GM12891 (cell line): ENCODE results near the gene WNK1. TPM values are rescaled to one million over a fixed set of nuclear protein-coding genes. Genes with fewer than 3 reads are reported as not detected.
"Not testable (repeated sequence)": the region's sequence is repeated elsewhere in the genome, so short reads cannot be mapped to it uniquely, and the experiment has no call there.

ENCODE experiments used
- DNase-seq: peaks from one replicate; pipeline ENCODE4 v3.0.0; 2011; ENCODE audit warnings: low spot score; ENCODE audit not compliant: insufficient read length
- FAIRE-seq: peaks from 2 replicates; lab custom pipeline; 2011; peaks lifted over from hg19 to GRCh38; lab: Jason Lieb, UNC
- PAX5 ChIP-seq: IDR thresholded peaks from 2 replicates; pipeline ENCODE4 v1.6.1; 2011; ENCODE audit warnings: low read length, moderate library complexity, mild to moderate bottlenecking; ENCODE audit not compliant: insufficient read depth, severe bottlenecking
- POLR2A ChIP-seq: IDR thresholded peaks from 2 replicates; pipeline ENCODE4 v1.6.1; 2011; ENCODE audit warnings: low read depth, low read length, control low read depth
- POLR2AphosphoS5 ChIP-seq: IDR thresholded peaks from 2 replicates; pipeline ENCODE4 v1.6.1; 2011; ENCODE audit warnings: low read depth, low read length, control low read depth
- POU2F2 ChIP-seq: IDR thresholded peaks from 2 replicates; pipeline ENCODE4 v1.6.1; 2011; ENCODE audit warnings: low read depth, mild to moderate bottlenecking, control low read depth, low read length, moderate library complexity
- SPI1 ChIP-seq: IDR thresholded peaks from 2 replicates; pipeline ENCODE4 v1.6.1; 2011; ENCODE audit warnings: low read depth, low read length, control low read depth
- TAF1 ChIP-seq: IDR thresholded peaks from 2 replicates; pipeline ENCODE4 v1.6.1; 2011; ENCODE audit warnings: low read depth, low read length, control low read depth
- polyA plus RNA-seq: library from polyadenylated mRNA; unstranded; fragments of >200 nt; gene quantifications from one replicate; pipeline ENCODE4 v1.2.1, GENCODE V29; 2012; ENCODE audit warnings: low read depth, missing spikeins, inconsistent platforms; ENCODE audit not compliant: missing spikeins

The WNK1 gene
- polyA plus RNA-seq, result 73.0 TPM

DNA sequence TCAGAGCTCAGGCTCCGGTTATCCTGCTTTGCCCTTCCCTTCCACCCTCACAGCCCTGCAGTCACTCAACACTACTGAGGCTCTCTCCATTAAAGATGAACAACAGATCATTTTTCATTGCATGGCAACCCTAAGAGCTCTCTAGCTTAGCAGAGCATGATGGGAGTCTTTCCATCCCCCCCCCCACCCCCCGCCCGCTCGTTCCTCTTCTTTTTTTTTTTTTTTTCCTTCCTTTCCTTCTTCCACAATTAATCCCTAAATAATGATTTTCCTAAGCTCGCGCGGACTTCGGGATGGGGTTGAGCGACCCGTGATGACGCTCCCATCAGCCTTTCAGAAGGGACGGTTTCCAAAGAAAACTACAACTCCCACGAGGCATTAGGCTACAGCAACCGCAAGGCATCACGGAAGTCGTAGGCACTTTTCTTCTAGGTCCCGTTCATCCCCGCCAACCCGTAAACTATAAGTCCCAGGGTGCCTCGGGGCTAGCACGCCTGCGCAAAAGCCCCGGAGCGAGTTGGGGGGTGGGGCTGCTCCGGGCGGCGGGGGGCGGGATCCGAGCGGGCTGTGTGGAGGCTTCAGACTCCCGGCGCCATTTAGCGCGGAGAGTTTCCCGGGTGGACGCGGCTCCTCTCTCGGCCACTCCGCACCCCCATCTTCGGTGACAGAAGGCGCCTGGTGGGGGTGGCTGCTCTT, at the start of gene WNK1:
Gene WNK1, plus strand, starts transcription at position 581 of the 696 bp plus-strand sequence. CDS start 987 bp downstream, outside the sequence.
- TF ChIP-seq SPI1, result no peak
- no peak for TF ChIP-seq POU2F2
- peak; percentile 4 for TF ChIP-seq PAX5
- TF ChIP-seq POLR2AphosphoS5, result peak; percentile 89
- peak; percentile 89 for TF ChIP-seq TAF1
- peak; percentile 84 for TF ChIP-seq POLR2A
- peak; percentile 78 for DNase-seq
- FAIRE-seq, result peak; percentile 97

DNA sequence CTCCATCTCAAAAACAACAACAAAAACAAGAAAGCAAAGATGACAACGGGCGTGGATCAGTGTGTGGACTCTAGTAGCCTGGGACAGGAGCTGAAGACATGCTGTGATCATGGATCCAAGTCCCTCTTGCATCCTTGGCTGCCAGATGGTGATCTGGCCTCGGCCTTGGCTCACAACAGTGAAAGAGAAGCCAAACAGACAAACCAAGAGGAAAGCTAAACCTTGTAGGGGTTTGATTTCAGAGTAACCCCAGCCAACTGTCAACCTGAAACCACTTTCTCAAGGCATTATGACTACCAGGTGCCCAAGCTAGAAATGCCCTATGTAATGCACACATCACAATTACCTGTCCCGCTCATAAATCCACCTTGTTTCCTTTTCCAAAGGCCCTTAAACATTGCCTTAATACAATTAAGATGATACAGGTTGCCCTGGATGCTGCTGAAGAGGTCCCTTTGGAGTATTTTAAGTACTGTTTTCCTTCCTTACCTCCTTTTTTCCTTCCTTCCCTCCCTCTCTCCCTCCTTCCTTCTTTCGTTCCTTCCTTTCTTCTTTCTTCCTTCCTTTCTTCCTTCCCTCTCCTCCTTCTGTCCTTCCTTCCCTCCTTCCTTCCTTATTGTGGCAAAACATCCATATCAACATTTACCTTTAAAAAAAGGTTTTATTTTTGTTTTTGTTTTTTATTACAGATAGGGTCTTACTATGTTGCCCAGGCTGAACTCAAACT, 47.7 kb upstream of the WNK1 start:
- TF ChIP-seq POLR2A (no peak), POU2F2 (no peak), SPI1 (no peak), PAX5 (no peak), TAF1 (no peak), POLR2AphosphoS5 (no peak)
- FAIRE-seq (peak; percentile 90), DNase-seq (no peak)

DNA sequence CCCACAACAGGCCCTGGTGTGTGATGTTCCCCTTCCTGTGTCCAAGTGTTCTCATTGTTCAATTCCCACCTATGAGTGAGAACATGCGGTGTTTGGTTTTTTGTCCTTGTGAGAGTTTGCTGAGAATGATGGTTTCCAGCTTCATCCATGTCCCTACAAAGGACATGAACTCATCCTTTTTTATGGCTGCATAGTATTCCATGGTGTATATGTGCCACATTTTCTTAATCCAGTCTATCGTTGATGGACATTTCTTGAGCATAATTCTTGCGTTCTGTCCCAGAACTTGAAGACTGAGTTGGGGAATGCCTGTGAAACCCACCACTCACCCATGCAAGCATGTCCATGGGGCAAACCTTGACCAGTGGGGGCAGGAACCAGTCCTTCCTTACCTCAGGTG, 44.3 kb upstream of the WNK1 start:
- not testable (repeated sequence) for FAIRE-seq, DNase-seq

DNA sequence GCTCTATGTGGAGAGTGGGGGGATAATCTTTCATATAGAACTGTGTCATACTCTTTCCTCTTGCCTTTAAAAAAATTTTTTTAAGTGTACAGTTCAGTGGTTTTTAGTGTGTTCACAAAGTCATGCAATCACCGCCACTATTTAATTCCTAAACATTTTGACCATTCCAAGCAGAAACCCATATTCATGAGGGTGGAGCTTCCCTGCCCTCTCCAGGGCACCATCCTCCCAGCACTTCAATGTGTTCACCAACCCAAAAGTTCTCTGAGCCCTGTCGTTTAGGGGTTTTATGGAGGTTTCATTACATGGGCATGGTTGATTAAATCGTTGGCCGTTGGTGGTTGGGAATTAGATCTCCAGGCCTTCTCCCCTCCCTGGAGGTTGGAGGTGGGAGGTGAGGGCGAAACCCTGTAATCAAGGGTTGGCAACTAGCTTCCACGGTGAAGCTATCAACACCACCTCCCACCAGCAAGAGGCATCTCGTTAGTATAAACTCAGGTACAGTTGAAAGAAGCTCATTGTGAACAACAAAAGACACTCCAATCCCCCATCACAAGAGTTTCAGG, 42.8 kb upstream of the WNK1 start:
- DNase-seq, result no peak
- FAIRE-seq, result no peak
- no peak for TF ChIP-seq POLR2AphosphoS5
- TF ChIP-seq PAX5, result no peak
- no peak for TF ChIP-seq POLR2A
- no peak for TF ChIP-seq TAF1
- no peak for TF ChIP-seq POU2F2
- no peak for TF ChIP-seq SPI1

DNA sequence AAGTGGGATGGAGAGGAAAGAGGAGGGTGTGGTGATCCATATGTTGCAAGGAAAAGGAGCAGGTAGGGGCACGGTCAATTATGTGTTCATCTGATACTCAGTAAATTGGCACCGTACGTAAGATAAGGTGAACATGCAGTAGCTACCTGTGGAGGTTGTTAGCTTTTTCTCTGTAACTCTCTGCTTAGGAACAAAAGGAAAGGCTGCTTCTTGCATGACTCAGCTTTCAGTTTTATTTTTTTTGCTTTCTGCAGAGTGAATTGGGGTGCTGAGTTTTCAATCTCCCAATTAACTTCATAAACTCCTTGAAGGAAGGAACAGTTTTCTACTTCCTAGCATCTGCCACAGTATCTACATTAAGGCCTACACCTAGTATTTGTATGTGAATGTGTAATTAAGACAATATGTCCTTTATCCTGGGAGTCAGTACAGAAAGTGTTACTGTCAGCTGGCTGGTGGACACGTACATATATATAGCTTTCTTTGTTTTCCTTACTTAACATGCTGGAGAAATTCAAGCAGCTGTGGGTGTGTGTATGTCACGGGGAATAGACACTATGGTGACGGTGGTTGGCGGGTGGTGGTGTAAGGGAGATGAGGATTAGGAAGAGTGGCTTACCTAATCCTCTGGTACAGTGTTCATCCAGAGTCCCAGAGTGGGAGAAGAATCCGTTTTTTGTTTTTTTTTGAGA, 40.1 kb upstream of the WNK1 start:
- no peak for TF ChIP-seq POLR2AphosphoS5
- no peak for TF ChIP-seq POU2F2
- TF ChIP-seq TAF1, result no peak
- TF ChIP-seq PAX5, result no peak
- TF ChIP-seq SPI1, result no peak
- FAIRE-seq, result peak; percentile 85
- no peak for DNase-seq

DNA sequence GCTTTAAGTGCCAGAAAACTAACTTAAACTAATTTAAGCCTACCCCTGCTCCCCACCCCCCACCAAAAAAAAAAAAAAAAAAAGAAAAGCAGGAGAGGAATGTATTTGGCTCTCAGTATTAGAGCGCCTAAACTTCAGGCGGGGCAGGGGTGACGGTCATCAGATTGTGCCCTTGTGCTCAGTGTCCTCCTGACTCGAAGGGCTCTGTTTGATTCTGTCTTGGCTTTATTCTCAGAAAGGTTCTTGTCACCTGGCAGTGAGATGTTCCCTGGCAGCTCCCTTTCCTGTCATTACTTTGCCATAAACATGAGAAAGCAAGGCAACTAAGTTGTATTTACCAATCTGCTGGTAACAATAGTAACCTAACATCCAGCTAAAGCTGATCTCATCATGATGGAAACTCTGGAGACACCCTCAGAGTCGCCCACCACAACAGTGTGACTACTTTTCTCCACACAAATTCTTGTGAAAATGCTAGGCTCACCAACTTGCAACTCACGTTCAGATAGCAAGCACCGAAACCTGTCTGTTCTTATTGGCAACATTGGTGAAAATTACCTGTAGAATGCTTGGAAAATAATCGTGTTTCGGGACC, 39.0 kb upstream of the WNK1 start:
- FAIRE-seq (peak; percentile 75), DNase-seq (no peak)
- TF ChIP-seq SPI1 (no peak), POU2F2 (no peak), POLR2AphosphoS5 (no peak), POLR2A (no peak), TAF1 (no peak), PAX5 (no peak)

DNA sequence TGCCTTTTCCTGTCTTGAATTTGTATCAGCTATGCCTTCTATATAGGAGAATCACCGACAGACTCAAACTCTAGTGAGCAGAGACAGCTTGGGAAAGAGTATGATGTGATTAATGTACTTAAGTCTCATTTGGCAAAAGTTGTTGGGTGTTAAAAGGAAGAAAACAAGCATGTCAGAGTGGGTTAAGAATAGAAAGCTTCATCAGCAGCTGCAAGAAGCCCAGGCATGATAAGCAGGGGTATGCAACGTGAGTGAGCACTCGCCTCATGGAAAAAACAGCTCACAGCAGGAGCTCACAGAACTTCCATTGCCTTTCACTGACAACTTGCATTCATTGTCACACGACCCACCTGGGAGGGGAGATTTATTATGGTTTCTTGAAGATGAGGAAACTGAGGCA, 35.9 kb upstream of the WNK1 start:
- DNase-seq, result no peak
- no peak for TF ChIP-seq SPI1
- no peak for TF ChIP-seq POLR2AphosphoS5
- TF ChIP-seq TAF1, result no peak
- FAIRE-seq, result peak; percentile 23

DNA sequence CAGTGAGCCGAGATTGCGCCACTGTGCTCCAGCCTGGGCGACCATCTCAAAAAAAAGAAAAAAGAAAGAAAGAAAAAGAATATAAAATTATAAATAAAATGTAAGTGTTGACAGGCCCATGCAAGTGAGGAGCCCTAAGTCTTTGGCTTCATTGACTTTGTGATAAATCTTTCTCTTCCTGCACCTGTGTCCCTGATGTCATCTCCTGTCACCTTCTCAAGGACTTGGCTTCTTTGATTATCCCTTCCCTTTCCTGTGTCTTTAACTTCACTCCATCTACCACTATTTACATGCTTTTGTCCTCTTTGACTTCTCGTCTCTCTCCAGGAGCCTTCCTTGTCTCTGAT, 33.6 kb upstream of the WNK1 start:
- TF ChIP-seq TAF1, result no peak
- TF ChIP-seq POLR2A, result no peak
- no peak for TF ChIP-seq POLR2AphosphoS5
- FAIRE-seq (no peak), DNase-seq (no peak)

DNA sequence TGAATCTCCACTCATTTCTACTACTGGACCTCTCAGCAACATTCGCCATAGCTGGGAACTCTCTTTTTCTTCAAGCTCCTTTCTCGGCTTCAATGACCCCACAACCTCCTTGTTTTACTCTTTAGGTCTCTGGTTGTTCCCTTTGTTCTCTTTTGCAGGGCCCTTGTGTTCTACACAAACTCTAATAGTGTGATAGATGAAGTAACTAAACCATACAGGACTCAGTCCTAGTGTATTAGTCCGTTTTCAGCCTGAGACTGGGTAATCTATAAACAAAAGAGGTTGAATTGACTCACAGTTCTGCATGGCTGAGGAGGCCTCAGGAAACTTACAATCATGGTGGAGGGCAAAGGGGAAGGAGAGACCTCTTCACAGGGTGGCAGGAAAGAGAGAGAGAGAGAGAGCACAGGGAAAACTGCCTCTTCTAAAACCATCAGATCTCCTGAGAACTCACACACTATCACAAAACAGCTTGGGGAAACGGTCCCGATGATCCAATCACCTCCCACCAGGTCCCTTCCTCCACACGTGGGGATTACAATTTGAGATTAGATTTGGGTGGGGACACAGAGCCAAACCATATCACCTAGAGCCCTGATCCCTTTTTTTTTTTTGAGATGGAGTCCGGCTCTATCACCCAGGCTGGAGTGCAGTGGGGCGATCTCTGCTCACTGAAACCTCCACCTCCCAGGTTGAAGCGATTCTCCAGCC, 32.0 kb upstream of the WNK1 start:
- DNase-seq, result no peak
- no peak for TF ChIP-seq POLR2A
- TF ChIP-seq SPI1, result no peak
- TF ChIP-seq TAF1, result no peak
- no peak for TF ChIP-seq PAX5
- no peak for TF ChIP-seq POLR2AphosphoS5
- FAIRE-seq, result peak; percentile 76
